HG03025 (cell line): ENCODE measurements around the gene GJC2.
"Not testable (repeated sequence)": the region's sequence is repeated elsewhere in the genome, so short reads cannot be mapped to it uniquely, and the experiment has no call there.

Source experiments
- ATAC-seq: cut with Tn5 transposase; IDR thresholded peaks from one replicate; pipeline ENCODE4 v1.9.1; 2021; ENCODE audit warnings: mild to moderate bottlenecking, moderate library complexity; ENCODE audit not compliant: unreplicated experiment, low FRiP score

GJC2 gene

DNA sequence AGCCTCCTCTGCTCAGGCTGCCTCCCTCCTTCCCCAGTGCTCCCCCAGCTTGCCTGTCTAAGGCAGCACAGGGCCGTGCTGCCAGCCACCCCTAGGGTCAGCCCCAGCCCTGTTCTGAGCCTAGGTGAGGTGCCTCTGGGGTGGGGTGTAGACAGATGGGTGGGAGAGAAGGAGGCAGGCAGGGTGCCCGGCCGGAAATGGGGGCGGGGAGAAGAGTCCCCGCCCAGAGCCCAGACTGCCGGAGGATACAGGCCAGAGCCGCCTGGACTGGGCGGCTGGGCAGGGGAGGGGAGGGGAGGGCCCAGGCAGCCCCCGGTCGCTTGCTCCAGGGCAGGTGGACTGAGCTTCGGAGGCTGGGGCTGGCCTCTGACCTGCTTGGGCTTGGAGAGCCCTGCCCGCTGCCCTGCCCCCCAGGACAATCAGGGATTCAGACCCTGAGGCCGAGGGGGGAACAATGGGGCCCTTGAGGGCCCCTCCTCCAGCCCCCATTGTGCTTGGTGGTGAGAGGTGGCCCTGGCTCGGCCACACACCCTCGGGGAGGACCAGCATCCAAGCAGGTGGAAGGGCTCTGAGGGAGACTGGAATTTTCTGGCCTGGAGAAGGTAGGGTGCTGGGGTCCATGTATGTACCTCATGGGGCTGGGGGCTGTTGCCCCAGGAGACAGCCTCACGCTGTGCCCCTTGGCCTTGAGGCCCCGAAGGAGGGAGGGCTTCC, at the start of gene GJC2:
Gene GJC2 (plus strand): TSS at position 525 of the 714 bp plus-strand sequence. CDS start 7,829 bp downstream, outside the sequence.
- no peak for ATAC-seq

DNA sequence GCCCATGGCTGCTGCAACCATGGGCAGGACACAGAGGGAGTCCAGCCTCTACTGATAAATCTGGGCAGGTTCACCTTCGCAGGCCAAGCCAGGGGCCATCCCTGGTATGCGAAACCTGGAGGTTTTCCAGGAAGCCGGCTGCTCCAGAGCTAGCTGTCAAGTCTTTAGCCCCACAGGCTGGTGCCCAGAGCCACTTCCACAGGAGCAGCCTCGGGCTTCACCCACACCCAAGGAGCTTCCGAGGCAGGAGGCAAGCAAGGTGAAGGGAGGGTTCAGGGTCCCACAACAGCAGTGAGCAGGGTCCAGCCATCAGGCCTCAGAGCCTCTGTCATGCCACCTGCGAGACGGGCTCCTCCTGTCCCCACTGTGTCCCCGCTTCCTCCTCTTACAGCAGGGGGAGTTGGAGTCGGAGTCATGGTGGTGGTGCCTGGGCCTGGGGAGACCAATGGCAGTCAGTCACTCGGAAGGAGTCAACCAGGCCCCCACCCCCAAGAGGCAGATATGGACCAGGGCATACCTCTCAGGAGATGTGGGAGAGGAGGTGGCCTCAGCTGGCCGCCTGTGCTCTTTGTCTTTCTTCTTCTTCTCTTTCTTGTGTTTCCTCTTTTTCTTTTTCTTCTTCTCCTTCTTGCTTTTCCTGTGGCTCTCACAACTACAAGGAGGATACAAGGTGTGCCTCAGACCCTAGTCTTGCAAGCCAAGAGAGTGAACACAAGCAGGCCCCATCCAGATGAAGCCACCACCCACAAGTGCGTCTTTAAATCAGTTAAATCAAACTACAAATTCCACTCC, 48.7 kb upstream of the GJC2 start:
- ATAC-seq, result no peak

DNA sequence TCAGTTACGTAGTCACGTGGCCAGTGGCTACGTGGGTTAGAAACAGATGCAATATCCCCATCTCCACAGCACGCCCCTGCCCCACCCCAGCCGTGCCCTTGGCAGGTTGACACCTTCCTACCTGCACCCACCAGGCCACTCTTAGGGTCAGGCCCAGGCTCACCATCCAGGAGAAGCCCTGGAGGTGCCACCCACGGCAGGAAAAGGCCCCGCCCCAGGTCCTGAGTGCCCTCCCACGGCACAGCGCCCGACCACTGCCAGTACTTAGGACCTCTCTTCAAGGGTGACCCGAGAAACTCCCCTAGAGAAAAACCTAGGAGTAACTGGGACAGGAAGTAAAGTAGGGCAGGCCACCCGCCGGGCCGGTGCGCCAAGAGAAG, 48.1 kb upstream of the GJC2 start:
- ATAC-seq, result no peak

DNA sequence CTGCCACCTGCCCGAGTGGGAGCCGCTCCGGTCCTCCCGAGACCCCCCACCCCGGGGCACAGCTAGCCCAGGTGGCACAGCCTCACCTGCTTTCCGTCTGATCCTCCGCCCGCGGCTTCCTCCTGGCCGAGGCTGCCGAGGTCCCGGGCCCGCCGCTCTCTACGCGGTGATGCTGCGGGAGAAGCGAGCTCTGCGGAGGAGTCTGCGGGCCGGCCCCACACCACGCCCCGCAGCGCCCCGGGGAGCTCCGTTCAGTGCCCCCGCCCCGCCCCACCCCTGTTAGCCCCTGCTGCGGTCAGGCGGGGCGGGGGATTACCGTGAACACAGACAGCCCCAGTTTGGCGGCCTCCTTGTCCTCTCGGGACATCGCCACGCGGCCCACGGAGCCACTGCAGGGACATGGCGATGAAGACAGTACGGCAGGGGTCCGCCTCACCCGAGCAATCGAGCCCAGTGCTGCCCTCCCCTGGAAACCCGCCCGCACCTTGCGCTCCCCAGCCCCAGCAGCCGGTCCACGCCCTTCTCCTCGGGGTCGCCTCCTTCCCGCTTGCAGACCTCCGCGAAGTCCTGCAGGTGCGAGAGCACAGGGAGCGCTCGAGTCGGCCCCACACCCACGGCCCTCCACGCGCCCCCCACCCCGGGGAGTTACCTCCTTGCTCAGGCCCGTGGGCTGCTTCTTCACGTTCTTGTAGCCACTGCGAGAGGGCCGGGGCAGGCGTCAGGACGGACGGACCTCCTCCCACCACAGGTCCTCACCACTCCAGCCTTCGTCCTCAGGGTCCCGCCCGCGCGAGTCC, 47.5 kb upstream of the GJC2 start:
- ATAC-seq, result peak; percentile 16

DNA sequence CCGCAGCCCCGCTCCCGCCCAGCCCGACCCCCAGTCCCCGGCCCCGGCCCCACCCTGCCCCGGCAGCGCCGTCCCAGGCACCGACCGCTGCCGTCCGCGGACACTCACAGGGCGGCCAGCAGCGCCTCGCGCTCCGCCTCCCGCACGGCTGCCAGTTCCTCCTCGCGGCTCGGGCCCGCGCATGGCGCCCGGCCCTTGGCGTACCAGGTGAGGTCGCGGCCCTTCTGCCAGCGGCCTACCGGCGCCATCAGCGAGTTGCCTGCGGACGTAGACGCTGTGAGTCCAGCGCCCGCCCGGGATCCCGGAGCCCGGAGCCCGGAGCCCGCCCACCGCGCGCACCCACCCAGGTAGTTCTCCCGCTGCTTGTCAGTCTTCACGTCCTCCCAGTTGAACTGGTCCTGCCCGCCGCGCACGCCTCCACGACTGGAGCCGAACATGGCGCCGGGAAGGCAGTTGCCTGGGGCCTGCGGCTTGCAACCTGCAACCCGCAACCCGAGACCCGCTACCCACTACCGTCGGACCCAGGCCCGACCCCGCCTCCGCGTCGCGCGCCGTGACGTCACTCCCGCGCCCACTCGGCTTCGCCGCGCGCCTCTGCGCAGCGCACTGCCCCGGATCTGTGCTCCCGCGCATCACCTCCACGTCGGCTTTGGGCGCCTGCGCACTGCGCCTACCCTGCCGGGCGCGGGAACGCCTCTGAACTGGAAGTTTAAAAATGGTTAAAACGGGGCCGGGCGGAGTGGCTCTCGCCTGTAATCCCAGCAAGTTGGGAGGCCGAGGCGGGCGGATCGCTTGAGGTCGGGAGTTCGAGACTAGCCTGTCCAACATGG, 46.7 kb upstream of the GJC2 start, which contains the start of gene C1orf35:
Gene C1orf35 (minus strand): TSS at position 535 of the 830 bp plus-strand sequence. CDS start 98 bp downstream, at position 437.
- ATAC-seq, result peak; percentile 55

DNA sequence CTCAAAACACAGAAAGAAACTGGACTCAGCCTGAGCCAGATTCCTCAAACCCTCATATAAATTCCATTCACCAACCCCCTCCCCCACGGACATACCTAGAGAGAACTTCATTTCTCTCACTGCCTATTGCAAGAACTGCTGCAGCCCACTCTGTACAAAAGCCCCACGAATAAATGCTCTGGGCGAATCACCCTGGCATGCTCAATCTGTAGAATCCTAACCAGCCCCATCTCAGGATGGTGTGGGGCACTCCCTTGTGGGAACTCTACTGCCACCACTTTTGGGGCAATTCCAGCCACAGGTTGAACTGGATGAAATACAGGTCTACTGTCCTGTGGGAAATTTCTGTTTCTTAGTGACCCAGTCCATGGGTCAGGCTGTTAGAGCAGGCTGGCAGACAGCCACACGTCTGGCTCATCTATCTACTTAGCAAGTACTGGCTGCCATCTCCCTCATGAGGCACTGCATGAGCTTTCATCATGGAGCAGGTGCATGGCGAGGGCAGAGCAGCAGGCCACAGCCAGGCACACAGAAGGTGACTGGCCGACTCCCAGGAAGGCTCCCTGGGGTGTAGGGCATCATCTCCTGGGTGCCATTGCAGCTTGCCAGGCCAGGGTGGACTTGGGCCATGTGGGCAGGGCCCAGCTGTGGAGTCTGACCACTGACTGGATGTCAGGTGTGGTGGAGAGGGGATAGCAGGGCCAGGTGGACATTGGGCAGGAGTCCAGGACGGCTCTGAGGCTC, 45.0 kb upstream of the GJC2 start:
- ATAC-seq, result no peak

DNA sequence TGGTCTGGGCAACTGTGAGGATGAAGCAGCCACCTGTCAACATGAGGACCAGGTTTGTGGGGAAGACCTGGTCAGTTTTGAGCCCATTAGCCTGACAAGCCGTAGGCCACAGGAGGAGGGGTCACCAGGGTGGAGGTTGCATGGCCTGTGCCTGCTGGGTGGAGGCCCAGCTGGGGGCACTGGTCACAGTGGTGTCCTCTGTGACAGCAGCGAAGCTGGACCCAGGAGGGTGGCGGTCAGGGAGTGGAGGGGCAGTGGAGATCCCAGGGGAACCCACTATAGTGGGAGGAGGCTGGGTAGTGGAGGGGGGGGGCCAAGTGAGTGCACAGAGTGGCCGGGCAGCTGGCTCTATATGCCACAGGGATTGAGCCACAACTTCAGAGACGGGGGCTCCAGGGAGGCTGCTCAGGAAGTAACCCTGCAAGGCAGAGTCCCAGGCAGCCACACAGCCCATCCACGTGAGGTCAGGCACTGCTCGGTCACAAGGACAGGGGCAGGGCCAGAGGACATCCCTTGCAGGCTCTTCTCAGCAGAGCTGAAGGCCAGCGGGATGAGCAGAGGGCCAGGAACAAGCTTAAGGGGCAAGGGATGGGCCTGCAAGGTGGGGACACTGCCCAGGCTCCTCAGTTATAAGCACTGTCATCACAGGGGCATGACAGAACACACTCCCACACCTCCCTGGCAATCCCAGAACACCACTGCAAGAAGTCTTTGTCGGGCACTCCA, 44.3 kb upstream of the GJC2 start:
- ATAC-seq, result no peak

DNA sequence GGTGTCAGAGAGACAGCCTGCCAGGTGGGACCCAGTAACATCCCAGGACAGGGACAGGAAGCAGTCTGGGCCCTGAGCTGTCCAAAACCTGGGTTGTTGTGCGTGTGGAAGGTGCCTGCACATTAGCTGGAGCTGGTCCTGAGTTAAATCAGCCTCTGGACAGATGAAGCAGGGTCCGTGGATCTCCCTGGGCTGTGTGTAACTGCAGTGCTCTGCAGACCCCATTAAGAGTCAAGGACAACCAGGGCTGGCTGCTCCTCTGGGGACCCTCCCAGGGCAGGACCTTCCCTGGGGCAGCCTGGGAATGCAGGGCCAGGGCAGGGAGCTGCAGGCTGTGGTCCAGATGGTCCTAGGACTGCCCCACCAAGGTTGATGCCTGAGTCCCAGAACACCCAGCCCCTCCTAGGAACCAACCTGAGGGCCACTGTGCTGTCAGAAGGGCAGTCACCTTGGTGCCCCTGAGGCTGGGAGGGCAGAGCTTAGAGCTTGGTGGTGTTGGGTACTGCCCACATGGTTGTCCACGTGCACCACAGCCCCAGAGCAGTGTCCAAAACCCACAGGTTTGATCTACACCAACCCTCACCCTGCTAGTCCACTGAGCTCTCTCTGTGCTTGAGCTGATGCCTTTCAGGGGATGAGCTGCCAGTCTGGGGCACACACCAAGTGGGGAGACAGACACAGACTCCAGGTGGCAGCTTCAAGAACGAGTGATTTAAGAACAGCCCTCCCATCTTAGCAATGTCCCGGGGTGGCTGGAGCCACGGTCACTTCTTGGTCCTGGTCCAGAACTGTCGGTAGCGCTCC, 43.5 kb upstream of the GJC2 start:
- ATAC-seq, result no peak

DNA sequence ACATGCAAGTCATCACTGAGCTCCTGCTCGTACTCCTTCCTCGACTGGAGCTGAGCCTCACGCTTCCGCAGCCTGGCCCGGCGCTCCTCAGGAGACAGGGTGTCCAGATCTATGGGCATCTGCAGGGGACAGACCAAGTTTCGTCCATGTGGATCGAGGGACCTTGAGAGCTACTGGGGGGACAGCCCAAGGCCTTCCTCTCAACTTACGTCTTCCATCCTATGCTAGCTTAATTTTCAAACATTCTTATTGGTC, 43.0 kb upstream of the GJC2 start:
- ATAC-seq, result no peak

DNA sequence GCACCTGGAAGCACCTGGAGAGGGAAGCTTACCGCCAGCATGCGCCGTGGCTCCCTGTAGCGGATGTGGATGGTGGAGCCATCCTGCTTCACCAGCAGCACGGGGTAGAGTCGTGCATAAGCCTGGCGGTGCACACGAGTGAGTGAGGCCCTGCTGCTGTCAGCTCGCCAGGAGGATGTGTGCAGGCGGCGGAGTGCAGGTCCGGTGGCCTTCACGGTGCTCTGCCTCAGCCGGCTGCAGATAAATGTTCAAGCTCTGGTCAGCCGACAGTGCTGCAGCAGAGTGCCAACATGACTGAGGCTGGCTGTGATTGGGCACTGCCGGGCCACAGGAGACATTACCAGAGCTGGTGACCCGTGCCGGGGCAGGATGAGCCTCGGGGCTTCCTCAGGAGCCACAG, 42.1 kb upstream of the GJC2 start:
- no peak for ATAC-seq

DNA sequence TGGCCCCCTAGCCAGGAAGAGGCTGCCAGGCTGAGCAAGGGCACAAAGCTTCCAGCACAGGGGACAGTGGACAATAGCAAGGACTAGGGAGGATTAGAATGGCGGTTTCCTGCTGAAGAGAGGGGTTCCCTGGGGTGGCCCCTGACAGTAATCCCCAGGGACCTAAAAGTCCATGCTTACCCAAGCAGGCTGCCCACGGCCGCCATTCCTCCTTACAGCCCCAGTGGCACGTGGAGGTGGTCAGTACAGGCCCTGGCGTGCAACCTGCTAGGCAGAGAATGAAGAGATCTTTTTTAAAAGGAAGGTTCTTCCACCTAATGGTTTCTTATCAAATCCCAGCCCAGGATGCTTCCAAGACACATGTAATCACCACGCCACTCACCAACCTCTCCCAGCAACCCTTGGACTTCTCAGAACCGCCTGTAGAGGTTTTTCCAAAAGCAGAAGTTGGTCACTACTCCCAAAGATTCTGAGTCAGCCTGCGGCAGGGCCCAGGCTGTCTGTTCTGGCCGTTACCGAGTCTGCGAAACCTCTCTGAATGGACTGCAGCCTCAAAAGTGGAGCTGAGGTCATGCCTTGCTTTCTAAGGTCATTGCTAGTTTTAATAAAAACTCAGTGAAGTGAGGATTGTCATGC, 41.6 kb upstream of the GJC2 start:
- ATAC-seq, result no peak

DNA sequence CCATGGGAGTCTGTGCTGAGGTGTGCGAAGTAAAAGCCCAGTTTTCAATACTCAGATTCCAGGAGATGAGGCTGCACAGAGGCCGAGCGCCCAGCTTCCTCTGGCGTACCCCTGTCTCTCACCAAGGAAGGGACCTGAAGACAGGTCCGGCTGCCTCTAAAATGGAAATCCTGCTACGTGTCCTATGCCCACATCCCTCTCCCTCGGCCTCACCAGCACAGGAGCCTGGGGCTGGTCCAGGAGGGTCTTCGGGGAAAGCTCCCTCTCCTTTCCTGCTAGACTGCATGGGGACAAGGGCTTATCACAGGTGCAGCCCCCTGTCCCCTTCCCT, 41.0 kb upstream of the GJC2 start:
- no peak for ATAC-seq

DNA sequence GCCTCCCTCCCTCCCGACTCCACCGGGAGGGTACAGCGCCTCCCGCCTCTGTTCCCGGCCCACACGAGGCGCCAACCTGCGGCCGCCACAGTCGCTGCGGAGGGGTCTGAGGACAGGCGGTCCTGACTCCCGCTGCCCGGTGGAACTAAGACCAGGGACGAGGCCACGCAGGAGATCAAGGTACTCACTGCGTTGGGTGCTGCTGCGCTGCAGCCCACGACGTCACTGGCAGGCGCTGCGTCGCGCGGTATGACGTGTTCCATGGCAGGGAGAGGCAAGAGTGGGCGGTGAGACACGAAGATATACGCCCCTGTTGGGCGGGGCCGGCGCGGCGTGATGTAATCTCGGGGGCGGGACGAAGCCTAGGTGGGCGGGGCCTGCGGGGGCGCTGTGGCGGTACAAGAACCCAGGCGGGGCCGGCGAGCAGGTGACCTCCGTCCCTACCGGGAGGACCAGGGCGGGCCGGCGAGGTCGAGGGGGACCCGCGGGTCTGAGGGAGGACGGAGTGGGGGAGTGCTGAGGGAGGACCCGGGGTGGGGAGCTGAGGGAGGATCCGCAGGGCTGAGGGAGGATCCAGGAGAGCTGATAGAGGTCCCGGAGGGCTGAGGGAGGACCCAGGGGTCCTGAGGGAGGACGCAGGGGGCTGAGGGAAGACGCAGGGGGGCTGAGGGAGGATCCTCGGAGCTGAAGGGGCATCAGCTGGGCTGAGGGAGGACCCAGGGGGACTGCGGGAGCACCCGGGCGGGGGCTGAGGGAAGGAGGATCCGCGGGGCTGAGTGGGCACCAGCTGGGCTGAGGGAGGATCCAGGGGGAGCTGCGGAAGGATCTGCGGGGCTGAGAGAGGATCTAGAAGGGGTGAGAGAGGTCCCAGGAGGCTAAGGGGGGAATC, 40.4 kb upstream of the GJC2 start, which contains the start of gene MRPL55:
Gene MRPL55 (minus strand): TSS at position 227 of the 889 bp plus-strand sequence. CDS start 1,039 bp downstream, outside the sequence.
- ATAC-seq, result peak; percentile 86

DNA sequence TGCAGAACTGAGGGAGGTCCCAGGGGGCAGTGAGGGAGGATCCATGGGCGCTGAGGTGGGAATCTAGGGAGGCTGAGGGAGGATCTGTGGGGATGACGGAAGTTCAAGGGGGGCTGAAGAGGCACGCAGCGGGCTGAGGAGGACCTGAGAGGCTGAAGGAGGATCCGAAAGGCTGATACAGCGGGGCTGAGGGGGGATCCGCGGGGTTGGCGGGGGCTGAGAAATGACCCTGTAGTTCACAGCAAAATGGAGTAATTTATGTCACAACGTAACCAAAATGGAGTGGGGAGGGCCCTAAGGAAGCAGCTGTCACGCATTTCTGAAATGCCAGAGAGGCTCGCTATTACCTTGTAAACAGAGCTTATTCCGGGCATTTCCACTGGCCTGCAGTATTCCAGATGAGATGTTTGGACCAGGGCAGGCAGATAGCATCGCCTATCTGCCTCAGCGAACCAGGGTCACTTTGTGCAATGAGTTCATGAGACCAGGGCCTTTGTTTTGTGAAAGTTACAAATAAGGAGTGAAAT, 39.7 kb upstream of the GJC2 start:
- ATAC-seq, result peak; percentile 8

DNA sequence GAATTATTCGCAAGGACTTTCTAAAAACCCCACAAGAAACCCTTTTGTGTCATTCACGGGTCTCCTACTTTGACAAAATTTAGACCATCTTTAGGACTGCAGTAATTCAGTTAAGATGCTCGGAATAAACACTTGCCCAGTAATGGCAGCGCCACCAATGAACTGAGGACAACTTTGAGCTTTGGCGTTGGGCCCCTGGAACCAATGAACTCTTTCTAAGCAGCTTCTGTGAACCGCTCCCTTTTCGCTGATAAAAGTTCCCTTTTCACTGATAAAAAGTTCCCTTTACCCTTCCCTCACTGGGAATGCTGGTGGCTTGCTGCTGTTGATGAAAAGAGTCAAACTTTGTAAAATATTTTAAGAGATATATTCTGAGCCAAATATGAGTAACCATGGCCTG, 39.2 kb upstream of the GJC2 start:
- no peak for ATAC-seq

DNA sequence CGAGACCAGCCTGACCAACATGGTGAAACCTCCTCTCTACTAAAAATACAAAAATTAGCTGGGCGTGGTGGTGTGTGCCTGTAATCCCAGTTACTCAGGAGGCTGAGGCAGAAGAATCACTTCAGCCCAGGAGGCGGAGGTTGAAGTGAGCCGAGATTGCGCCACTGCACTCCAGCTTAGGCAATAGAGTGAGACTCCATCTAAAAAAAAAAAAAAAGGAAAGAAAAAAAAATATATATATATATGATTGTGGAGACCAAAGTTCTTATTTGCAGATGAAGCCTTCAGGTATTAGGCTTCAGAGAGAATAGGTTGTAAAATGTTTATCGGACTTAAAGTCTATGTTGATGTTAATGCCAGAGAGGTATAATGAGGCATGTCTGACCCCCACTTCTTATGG, 38.4 kb upstream of the GJC2 start:
- ATAC-seq, result not testable (repeated sequence)

DNA sequence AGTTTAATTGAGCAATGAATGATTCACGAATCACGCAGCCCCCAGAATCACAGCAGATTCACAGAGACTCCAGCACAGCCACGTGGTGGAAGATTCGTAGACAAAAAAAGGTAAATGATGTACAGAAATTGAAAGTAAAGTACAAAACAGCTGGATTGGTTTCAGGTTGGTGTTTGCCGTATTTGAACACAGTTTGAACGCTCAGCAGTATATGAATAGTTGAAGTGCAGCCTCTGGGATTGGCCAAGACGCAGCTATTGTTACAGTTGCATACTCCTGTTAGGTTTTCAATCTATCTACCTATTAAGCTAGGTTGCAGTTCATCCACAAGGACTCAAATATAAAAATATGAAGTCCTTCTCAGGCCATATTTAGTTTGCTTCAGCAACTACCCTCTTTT, 37.6 kb upstream of the GJC2 start:
- no peak for ATAC-seq
